NT2/D1 (cell line): ENCODE measurements around the gene CGB2.

ENCODE experiments used
- DNase-seq: peaks from one replicate; pipeline ENCODE4 v3.0.0-alpha.2; 2011; ENCODE audit warnings: low read depth, low spot score
- H3K27me3 ChIP-seq: 2 replicates; pipeline ENCODE4 v1.6.0; 2011; ENCODE audit warnings: mild to moderate bottlenecking; ENCODE audit not compliant: insufficient read length, insufficient read depth
- H3K36me3 ChIP-seq: 2 replicates; pipeline ENCODE4 v1.6.1; 2011; ENCODE audit warnings: mild to moderate bottlenecking, low read length, mixed read lengths; ENCODE audit not compliant: insufficient read depth, insufficient read length
- H3K4me1 ChIP-seq: 2 replicates; pipeline ENCODE4 v1.5.1; 2011; ENCODE audit not compliant: insufficient read depth, insufficient read length
- H3K4me3 ChIP-seq: 2 replicates; pipeline ENCODE4 v1.5.1; 2011; ENCODE audit warnings: low read depth; ENCODE audit not compliant: insufficient read length
- H3K9ac ChIP-seq: 2 replicates; pipeline ENCODE4 v1.6.0; 2011; ENCODE audit warnings: low read depth; ENCODE audit not compliant: insufficient read length
- H3K9me3 ChIP-seq: 2 replicates; pipeline ENCODE4 v1.5.1; 2011; ENCODE audit warnings: mild to moderate bottlenecking, low read length; ENCODE audit not compliant: insufficient read depth
- SUZ12 ChIP-seq: IDR thresholded peaks from 2 replicates; pipeline ENCODE4 v1.6.1; 2011; ENCODE audit not compliant: insufficient read length, insufficient read depth; ENCODE audit errors: extremely low read depth
- YY1 ChIP-seq: IDR thresholded peaks from 2 replicates; pipeline ENCODE4 v1.6.1; 2011; ENCODE audit not compliant: insufficient read length, insufficient read depth
- ZNF274 ChIP-seq: IDR thresholded peaks from 2 replicates; pipeline ENCODE4 v1.6.1; 2011; ENCODE audit warnings: mild to moderate bottlenecking, low read depth, low read length

The CGB2 gene

GRCh38 chr19:48989701-48990291, 41.9 kb upstream of the CGB2 start:
- TF ChIP-seq YY1 (no peak), SUZ12 (no peak), ZNF274 (no peak)
- Histone ChIP-seq H3K9ac (no peak overlapping the region), H3K36me3 (peaks cover 51% of the 10 kb centered on the region), H3K9me3 (no peaks in the 10 kb centered on the region), H3K4me3 (no peak overlapping the region), H3K4me1 (peaks cover 17% of the 10 kb centered on the region), H3K27me3 (no peaks in the 10 kb centered on the region)
- DNase-seq: no peak

DNA sequence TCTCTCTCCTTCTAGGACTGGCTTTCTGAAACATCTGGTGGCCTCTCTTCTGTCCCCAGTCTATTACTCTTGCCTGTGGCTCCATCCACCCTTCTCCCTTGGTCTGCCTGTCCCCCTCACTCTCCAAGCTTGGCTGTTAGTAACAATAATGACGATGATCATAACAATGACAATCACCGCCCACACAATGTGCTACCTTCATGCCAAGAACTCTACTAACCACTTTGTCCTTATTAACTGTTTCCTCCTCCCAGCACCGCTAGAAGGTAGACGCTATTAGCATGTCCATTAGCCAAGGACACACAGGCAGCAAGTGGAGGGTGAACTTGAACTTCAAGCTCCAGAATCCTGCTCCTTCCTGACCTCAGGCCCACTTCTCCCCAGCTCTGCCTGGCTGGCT, 41.3 kb upstream of the CGB2 start:
- no peak for DNase-seq
- Histone ChIP-seq H3K4me1 (peaks cover 17% of the 10 kb centered on the region), H3K27me3 (no peaks in the 10 kb centered on the region), H3K9me3 (no peaks in the 10 kb centered on the region), H3K36me3 (peaks cover 46% of the 10 kb centered on the region), H3K4me3 (no peak overlapping the region), H3K9ac (no peak overlapping the region)
- TF ChIP-seq SUZ12 (no peak), YY1 (no peak), ZNF274 (no peak)

DNA sequence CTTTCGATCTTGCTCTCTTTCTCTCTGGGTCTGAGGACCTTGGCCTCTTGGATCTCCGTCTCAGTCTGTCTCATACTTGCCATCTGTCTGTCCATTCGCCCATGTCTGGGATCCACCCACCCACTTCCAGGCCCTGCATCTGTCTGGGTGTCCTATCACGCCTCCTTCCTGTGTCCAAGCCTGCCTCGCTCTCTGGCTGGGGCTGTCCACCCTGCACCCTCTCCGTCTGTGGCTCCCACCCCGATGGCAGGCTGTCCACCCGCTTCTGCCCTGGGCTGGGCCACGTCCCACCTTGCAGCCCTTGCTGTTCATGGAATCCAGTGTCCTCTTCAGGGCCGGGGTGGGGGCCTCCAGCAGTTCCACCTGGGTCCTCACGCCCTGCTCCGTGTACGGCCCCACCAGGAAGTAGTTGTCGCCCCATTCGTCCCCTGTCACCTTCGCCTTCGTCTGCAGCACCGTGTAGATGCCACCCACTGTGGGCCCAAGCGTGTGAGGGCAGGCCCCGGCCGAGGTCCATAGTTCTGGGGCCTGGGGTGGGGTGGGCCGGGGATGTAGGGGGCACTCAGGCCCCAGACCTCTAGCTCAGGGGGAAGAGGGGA, 40.6 kb upstream of the CGB2 start:
- H3K36me3 ChIP-seq: peaks cover 39% of the 10 kb centered on the region
- DNase-seq: no peak
- H3K9ac ChIP-seq: peak overlapping the region; percentile 56
- no peaks in the 10 kb centered on the region for H3K27me3 ChIP-seq
- H3K9me3 ChIP-seq: no peaks in the 10 kb centered on the region
- peaks cover 17% of the 10 kb centered on the region for H3K4me1 ChIP-seq
- TF ChIP-seq ZNF274 (no peak), SUZ12 (no peak), YY1 (no peak)
- no peak overlapping the region for H3K4me3 ChIP-seq

- TF ChIP-seq SUZ12 (no peak), ZNF274 (no peak), YY1 (no peak)
- H3K36me3 ChIP-seq: peaks cover 31% of the 10 kb centered on the region
- DNase-seq: no peak
- H3K27me3 ChIP-seq: no peaks in the 10 kb centered on the region
- H3K9me3 ChIP-seq: no peaks in the 10 kb centered on the region
- H3K4me3 ChIP-seq: peak overlapping the region; percentile 89
- peak overlapping the region; percentile 85 for H3K9ac ChIP-seq
- H3K4me1 ChIP-seq: peaks cover 17% of the 10 kb centered on the region
These were observed 39.7 kb upstream of the CGB2 start for GRCh38 chr19:48991873-48992580.

DNA sequence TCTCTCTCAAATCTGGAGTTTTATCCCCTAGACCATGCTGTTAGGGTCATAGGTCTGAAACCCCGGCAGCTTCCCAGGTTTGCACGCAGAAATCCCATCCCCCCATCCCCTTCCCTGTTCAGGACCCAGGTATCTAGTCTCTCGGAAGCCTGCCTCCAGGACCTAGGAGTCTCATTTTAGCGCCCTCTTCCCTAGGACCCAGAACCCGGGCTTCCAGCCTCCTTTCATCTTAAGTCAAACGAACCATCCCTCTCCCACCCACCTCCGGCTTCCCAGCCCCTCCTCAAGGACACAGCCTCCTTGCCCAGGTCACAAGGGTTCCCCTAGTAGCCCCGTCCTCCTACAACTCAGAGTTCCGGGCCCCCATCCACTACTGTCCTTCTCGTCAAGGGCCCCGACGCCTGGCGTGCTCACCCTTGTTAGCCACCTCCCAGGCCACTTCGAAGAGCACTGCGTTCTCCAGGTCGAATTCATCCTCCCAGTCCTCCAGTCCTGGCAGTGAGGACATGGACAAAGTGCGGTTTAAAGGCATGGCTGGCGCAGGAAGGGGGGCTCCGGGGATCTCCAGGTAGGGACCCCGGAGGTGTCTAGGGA, 39.0 kb upstream of the CGB2 start:
- DNase-seq: no peak
- Histone ChIP-seq H3K9ac (peak overlapping the region; percentile 85), H3K27me3 (no peaks in the 10 kb centered on the region), H3K4me3 (peak overlapping the region; percentile 89), H3K4me1 (peaks cover 18% of the 10 kb centered on the region), H3K36me3 (peaks cover 28% of the 10 kb centered on the region), H3K9me3 (no peaks in the 10 kb centered on the region)
- TF ChIP-seq SUZ12: no peak
- TF ChIP-seq YY1: no peak
- no peak for TF ChIP-seq ZNF274

- Histone ChIP-seq H3K4me1 (peaks cover 20% of the 10 kb centered on the region), H3K36me3 (peaks cover 25% of the 10 kb centered on the region), H3K9ac (peak within 1 kb of the TSS; percentile 85), H3K9me3 (no peaks in the 10 kb centered on the region), H3K4me3 (peak within 1 kb of the TSS; percentile 89), H3K27me3 (no peaks in the 10 kb centered on the region)
- DNase-seq: peak; percentile 94
- TF ChIP-seq SUZ12: no peak
- peak; percentile 48 for TF ChIP-seq YY1
These were observed 38.3 kb upstream of the CGB2 start, which contains the start of the genes GYS1 and RUVBL2 for GRCh38 chr19:48993175-48994034. Gene GYS1, minus strand, starts transcription at chr19:48993309. Its CDS starts 197 bp downstream, at chr19:48993112. Gene RUVBL2, plus strand, starts transcription at chr19:48993887. Its CDS starts 25 bp downstream, at chr19:48993912.

- H3K27me3 ChIP-seq: no peaks in the 10 kb centered on the region
- H3K9me3 ChIP-seq: no peaks in the 10 kb centered on the region
- peak overlapping the region; percentile 75 for H3K9ac ChIP-seq
- peaks cover 20% of the 10 kb centered on the region for H3K4me1 ChIP-seq
- peaks cover 22% of the 10 kb centered on the region for H3K36me3 ChIP-seq
- peak overlapping the region; percentile 89 for H3K4me3 ChIP-seq
- TF ChIP-seq ZNF274 (no peak), YY1 (no peak), SUZ12 (no peak)
- DNase-seq: no peak
These were observed 37.7 kb upstream of the CGB2 start for GRCh38 chr19:48994035-48994386.
